Thyroid gland (tissue), 4 donors: ENCODE results near the gene IL36A. TPM values are rescaled to one million over a fixed set of nuclear protein-coding genes. Genes with fewer than 3 reads are reported as not detected.

Experiments used
- DNase-seq, 2 donors: peaks; one replicate each; pipeline ENCODE4 v3.0.0-alpha.2; 2019
- H3K27ac ChIP-seq, 3 donors: fragments of 200-600 bp; sonication (generic); 1 replicate in 2 of 3; 2 replicates in 1 of 3; pipeline ENCODE4 v1.5.1; 2016 to 2019; ENCODE audit warnings: mild to moderate bottlenecking in 1 of 3, moderate library complexity in 1 of 3
- H3K27me3 ChIP-seq: fragments of 200-600 bp; sonication (generic); one replicate; pipeline ENCODE4 v1.5.1; 2019
- H3K36me3 ChIP-seq, 2 donors: fragments of 200-600 bp; sonication (generic); one replicate each; pipeline ENCODE4 v1.5.1; 2016 to 2019
- H3K4me1 ChIP-seq, 2 donors: fragments of 200-600 bp; sonication (generic); one replicate each; pipeline ENCODE4 v1.5.1; 2017 to 2019
- H3K4me3 ChIP-seq, 3 donors: fragments of 200-600 bp; sonication (generic); replicated peaks in 1 of 3; 1 replicate in 2 of 3; 2 replicates in 1 of 3; pipeline ENCODE4 v1.5.1; 2016; ENCODE audit warnings: mild to moderate bottlenecking in 1 of 3
- H3K9me3 ChIP-seq: fragments of 200-600 bp; sonication (generic); one replicate; pipeline ENCODE4 v1.5.1; 2017
- POLR2A ChIP-seq, 2 donors: fragments of 450-650 bp; IDR thresholded peaks; one replicate each; pipeline ENCODE4 v1.6.1; 2017; ENCODE audit warnings: antibody characterized with exemption in 2 of 2, mild to moderate bottlenecking in 2 of 2, moderate library complexity in 1 of 2
- WGBS, 2 donors: methylation state at CpG; one replicate each; pipeline ENCODE4 v1.1.5; 2017; 5-methylcytosine and 5-hydroxymethylcytosine counted together
- intact Hi-C: fragments of 100-400 bp; cut with DNase I; formaldehyde crosslinking; loops from one replicate; pipeline ENCODE4 v1.15.1; 2023
- total RNA-seq, 4 donors: library from RNA; depleted of rRNA; stranded (reverse); fragments of >200 nt; gene quantifications; one replicate each; pipeline ENCODE4 v1.2.3, GENCODE V29; 2016
- TF ChIP-seq, protein P1 (sequence below), 6 experiments: fragments of 200-600 bp in 3 of 6; fragments of 450-650 bp in 3 of 6; sonication (generic) in 3 of 6; IDR thresholded peaks; one replicate each; pipeline ENCODE4 v1.5.1; 2016 to 2019; ENCODE audit warnings: antibody characterized with exemption in 6 of 6, mild to moderate bottlenecking in 2 of 6, inconsistent platforms in 1 of 6, moderate library complexity in 1 of 6

IL36A gene
- total RNA-seq, 4 donors from 2014 or later, result not detected

DNA sequence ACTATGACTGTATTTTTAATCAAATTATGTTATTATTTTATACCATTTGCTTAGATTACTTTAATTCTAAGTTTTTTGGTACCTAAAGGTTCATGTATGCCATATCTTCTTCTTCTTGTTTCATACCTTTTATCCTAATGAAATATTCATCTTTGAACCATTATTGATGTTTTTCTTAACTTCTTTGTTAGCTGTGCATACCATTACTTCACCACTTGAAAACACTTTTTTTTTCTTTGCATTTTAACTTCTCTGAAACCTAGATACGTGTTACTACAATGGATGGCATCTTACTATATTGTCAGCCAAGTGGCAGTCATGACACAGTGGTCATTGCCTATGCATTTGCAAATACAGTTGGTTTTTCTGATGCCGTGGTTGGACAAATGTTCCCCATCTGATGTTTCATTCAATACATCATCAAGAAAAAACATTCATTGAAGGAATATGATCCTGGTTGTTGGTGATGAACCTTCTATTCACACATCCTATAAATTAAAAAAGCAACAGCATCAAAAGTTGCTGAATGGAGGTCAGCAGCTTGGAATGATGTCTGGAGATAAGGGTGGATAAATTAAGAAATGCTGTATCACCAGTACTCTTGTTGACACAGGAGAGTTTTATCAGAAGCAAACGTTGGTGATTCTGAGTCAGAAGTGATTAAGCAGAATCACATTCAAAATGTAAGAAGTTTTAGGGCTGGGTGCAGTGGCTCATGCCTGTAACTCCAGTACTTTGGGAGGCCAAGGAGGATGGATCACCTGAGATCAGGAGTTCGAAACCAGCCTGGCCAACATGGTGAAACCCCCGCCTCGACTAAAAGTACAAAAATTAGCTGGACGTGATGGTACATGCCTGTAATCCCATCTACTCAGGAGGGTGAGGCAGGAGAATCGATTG, 7.4 kb downstream of the IL36A start:
- DNase-seq, result no peak
- Histone ChIP-seq H3K27me3 (no peaks in the 10 kb centered on the region), H3K36me3 (no peaks in the 10 kb centered on the region), H3K27ac (no peak overlapping the region), H3K9me3 (no peaks in the 10 kb centered on the region), H3K4me1 (no peaks in the 10 kb centered on the region), H3K4me3 (no peak overlapping the region)
- 79 to 82% methylated on average over 8 of the region's 8 CpGs for WGBS, 2 donors
- no peak for TF ChIP-seq POLR2A (IDR thresholded peaks at IDR 0.05)
- TF ChIP-seq, protein P1, sequence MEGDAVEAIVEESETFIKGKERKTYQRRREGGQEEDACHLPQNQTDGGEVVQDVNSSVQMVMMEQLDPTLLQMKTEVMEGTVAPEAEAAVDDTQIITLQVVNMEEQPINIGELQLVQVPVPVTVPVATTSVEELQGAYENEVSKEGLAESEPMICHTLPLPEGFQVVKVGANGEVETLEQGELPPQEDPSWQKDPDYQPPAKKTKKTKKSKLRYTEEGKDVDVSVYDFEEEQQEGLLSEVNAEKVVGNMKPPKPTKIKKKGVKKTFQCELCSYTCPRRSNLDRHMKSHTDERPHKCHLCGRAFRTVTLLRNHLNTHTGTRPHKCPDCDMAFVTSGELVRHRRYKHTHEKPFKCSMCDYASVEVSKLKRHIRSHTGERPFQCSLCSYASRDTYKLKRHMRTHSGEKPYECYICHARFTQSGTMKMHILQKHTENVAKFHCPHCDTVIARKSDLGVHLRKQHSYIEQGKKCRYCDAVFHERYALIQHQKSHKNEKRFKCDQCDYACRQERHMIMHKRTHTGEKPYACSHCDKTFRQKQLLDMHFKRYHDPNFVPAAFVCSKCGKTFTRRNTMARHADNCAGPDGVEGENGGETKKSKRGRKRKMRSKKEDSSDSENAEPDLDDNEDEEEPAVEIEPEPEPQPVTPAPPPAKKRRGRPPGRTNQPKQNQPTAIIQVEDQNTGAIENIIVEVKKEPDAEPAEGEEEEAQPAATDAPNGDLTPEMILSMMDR (IDR thresholded peaks at IDR 0.05), result no peak
- intact Hi-C loops, result no loop called here

DNA sequence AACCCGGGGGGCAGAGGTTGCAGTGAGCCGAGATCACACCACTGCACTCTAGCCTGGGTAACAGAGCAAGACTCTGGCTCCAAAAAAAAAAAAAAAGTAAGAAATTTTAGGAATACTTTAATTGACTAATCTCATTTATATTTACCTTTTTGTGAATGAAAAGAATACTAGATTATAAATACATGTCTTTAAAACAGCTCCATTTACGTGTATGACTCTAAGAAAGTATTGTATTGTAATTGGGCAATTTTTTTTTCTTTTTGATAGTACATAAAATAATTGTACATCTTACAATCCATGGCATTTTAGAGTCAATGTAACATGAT, 8.0 kb downstream of the IL36A start:
- intact Hi-C loops, result no loop called here
- H3K27ac ChIP-seq, result no peak overlapping the region
- 90 to 93% methylated on average over 3 of the region's 3 CpGs for WGBS, 2 donors
- H3K4me1 ChIP-seq, result no peaks in the 10 kb centered on the region
- TF ChIP-seq, protein P1 (IDR thresholded peaks at IDR 0.05), result no peak
- TF ChIP-seq POLR2A (IDR thresholded peaks at IDR 0.05), result no peak
- H3K27me3 ChIP-seq, result no peaks in the 10 kb centered on the region
- H3K4me3 ChIP-seq, result no peak overlapping the region
- no peak for DNase-seq
- no peaks in the 10 kb centered on the region for H3K36me3 ChIP-seq
- no peaks in the 10 kb centered on the region for H3K9me3 ChIP-seq

DNA sequence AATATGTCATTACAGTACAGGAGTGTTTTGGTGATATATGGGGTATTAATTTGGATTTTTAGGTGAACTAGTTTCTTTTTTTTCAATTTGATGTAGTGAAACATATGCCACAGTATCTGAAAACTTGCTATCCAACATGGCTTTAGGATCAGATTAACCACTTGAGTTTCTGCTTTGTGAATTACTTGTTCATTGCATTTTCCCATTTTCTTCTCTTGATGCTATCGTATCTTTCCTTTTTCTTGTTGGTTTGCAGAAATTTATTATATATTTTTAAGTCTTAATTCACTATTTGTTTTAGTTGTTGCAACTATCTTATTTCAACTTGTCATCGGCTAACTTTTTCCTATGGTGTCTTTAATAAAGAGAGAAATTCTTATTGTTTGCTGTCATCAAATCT, 8.8 kb downstream of the IL36A start:
- no peak for DNase-seq
- Histone ChIP-seq H3K4me3 (no peak overlapping the region), H3K4me1 (no peaks in the 10 kb centered on the region), H3K36me3 (no peaks in the 10 kb centered on the region), H3K9me3 (no peaks in the 10 kb centered on the region), H3K27me3 (no peaks in the 10 kb centered on the region), H3K27ac (no peak overlapping the region)
- intact Hi-C loops, result no loop called here
- no peak for TF ChIP-seq POLR2A (IDR thresholded peaks at IDR 0.05)
- TF ChIP-seq, protein P1 (IDR thresholded peaks at IDR 0.05), result no peak
- WGBS, 2 donors, result 93 to 96% methylated on average over 2 of the region's 2 CpGs

DNA sequence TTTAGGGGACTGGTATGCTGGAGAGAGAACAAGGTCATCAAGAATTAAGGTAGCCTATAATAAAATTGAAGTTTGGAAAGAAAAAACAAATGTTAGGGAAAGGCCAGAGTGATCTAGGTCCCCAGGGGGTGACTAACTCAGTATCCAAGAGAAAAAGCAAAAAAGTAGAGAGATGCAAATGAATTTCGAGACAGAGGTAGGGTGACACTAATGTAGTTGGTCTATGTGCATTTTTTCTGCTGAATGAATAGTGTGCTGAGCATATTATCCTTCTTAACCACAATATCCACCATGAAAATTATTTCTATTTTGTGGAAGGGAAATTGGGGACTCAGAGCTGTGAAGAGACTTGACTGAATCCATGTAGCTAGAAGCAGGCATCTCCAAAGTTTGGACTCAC, 9.8 kb downstream of the IL36A start:
- Histone ChIP-seq H3K9me3 (no peaks in the 10 kb centered on the region), H3K27me3 (no peaks in the 10 kb centered on the region), H3K27ac (no peak overlapping the region), H3K4me1 (no peaks in the 10 kb centered on the region), H3K36me3 (no peaks in the 10 kb centered on the region), H3K4me3 (no peak overlapping the region)
- no peak for TF ChIP-seq POLR2A (IDR thresholded peaks at IDR 0.05)
- TF ChIP-seq, protein P1 (IDR thresholded peaks at IDR 0.05), result no peak
- intact Hi-C loops, result no loop called here
- 70 to 90% methylated on average over 1 of the region's 1 CpG for WGBS, 2 donors
- DNase-seq, result no peak

DNA sequence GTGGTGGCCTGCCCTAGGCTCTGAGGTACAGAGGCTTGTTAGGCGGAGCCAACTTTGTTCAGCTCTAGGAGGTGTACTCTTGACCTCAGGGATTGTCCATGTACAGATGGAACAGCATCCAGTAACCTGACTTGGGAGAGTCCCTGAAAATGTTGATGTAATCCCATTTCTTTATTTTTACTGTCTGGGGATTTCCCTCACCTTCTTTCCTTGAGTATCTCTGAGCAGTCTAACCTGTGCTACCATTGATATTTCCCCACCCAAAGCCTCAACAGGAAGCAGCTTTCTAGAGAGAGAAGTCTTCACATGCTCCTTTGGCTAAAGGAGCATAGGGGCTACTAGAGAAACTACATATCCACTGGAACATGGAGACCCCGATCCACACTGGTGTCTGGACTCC, 10.4 kb downstream of the IL36A start:
- H3K27ac ChIP-seq, result no peak overlapping the region
- intact Hi-C loops, result no loop called here
- no peaks in the 10 kb centered on the region for H3K4me1 ChIP-seq
- no peaks in the 10 kb centered on the region for H3K27me3 ChIP-seq
- H3K36me3 ChIP-seq, result no peaks in the 10 kb centered on the region
- WGBS, 2 donors, result 82 to 96% methylated on average over 2 of the region's 2 CpGs
- no peak overlapping the region for H3K4me3 ChIP-seq
- H3K9me3 ChIP-seq, result no peaks in the 10 kb centered on the region
- TF ChIP-seq POLR2A (IDR thresholded peaks at IDR 0.05), result no peak
- DNase-seq, result no peak
